Liver (tissue), 9 donors: ENCODE measurements around the gene FGD2. TPM values are rescaled to one million over a fixed set of nuclear protein-coding genes. Genes with fewer than 3 reads are reported as not detected.

ENCODE experiments used
- DNase-seq: peaks from one replicate; pipeline ENCODE4 v3.0.0-alpha.2; 2017; ENCODE audit warnings: low spot score
- H3K27ac ChIP-seq, 2 donors: one replicate each; pipeline ENCODE4 v1.7.0; 2013; ENCODE audit warnings: inconsistent platforms in 2 of 2, low read length in 2 of 2, control low read depth in 1 of 2, low read depth in 1 of 2, mild to moderate bottlenecking in 1 of 2
- H3K27me3 ChIP-seq, 4 donors: one replicate each; pipeline versions ENCODE4 v1.6.1 to v1.7.0; 2013; ENCODE audit warnings: low read length in 3 of 4, inconsistent platforms in 1 of 4, mild to moderate bottlenecking in 1 of 4, moderate library complexity in 1 of 4; ENCODE audit not compliant: control insufficient read depth in 4 of 4, insufficient read depth in 4 of 4
- H3K36me3 ChIP-seq, 4 donors: one replicate each; pipeline versions ENCODE4 v1.6.1 to v1.7.0; 2013; ENCODE audit warnings: low read length in 3 of 4, mild to moderate bottlenecking in 3 of 4, low read depth in 1 of 4, moderate library complexity in 1 of 4; ENCODE audit not compliant: control insufficient read depth in 4 of 4, insufficient read depth in 3 of 4
- H3K4me1 ChIP-seq, 4 donors: one replicate each; pipeline versions ENCODE4 v1.6.1 to v1.7.0; 2013; ENCODE audit warnings: low read length in 3 of 4, mild to moderate bottlenecking in 3 of 4, moderate library complexity in 1 of 4; ENCODE audit not compliant: control insufficient read depth in 4 of 4, insufficient read depth in 4 of 4
- H3K4me3 ChIP-seq, 3 donors: one replicate each; pipeline versions ENCODE4 v1.6.1 to v1.7.0; 2013; ENCODE audit warnings: low read length in 3 of 3, control low read depth in 1 of 3, low read depth in 1 of 3, mild to moderate bottlenecking in 1 of 3
- H3K9ac ChIP-seq, 2 donors: one replicate each; pipeline ENCODE4 v1.7.0; 2013; ENCODE audit warnings: low read length in 2 of 2, mild to moderate bottlenecking in 2 of 2, moderate library complexity in 2 of 2, control low read depth in 1 of 2, low read depth in 1 of 2
- H3K9me3 ChIP-seq, 4 donors: one replicate each; pipeline versions ENCODE4 v1.6.1 to v1.7.0; 2013; ENCODE audit warnings: low read length in 3 of 4; ENCODE audit not compliant: control insufficient read depth in 4 of 4
- ATF3 ChIP-seq: IDR thresholded peaks from 2 replicates; pipeline ENCODE4 v1.6.1; 2016; ENCODE audit warnings: antibody characterized with exemption
- EGR1 ChIP-seq, 2 donors: IDR thresholded peaks; 2 replicates each; pipeline ENCODE4 v1.6.1; 2016 to 2018; ENCODE audit warnings: antibody characterized with exemption in 2 of 2, low read depth in 2 of 2
- FOXA1 ChIP-seq: IDR thresholded peaks from 2 replicates; pipeline ENCODE4 v1.6.1; 2016; ENCODE audit warnings: antibody characterized with exemption
- FOXA2 ChIP-seq: IDR thresholded peaks from 2 replicates; pipeline ENCODE4 v1.6.1; 2016; ENCODE audit warnings: antibody characterized with exemption
- GABPA ChIP-seq, 2 donors: IDR thresholded peaks in 1 of 2; conservative IDR thresholded peaks in 1 of 2; 2 replicates each; pipeline ENCODE4 v1.6.1; 2016; ENCODE audit warnings: antibody characterized with exemption in 2 of 2, mild to moderate bottlenecking in 1 of 2, moderate library complexity in 1 of 2
- HNF4A ChIP-seq, 2 donors: conservative IDR thresholded peaks; 2 replicates each; pipeline ENCODE4 v1.6.1; 2016; ENCODE audit warnings: antibody characterized with exemption in 2 of 2, mild to moderate bottlenecking in 2 of 2
- HNF4G ChIP-seq: IDR thresholded peaks from 2 replicates; pipeline ENCODE4 v1.6.1; 2016; ENCODE audit warnings: antibody characterized with exemption
- JUND ChIP-seq, 2 donors: IDR thresholded peaks; 2 replicates each; pipeline ENCODE4 v1.6.1; 2016; ENCODE audit warnings: antibody characterized with exemption in 2 of 2
- MAX ChIP-seq: IDR thresholded peaks from 2 replicates; pipeline ENCODE4 v1.6.1; 2016; ENCODE audit warnings: antibody characterized with exemption
- NR2F2 ChIP-seq: IDR thresholded peaks from 2 replicates; pipeline ENCODE4 v1.6.1; 2016; ENCODE audit warnings: antibody characterized with exemption
- RAD21 ChIP-seq, 2 donors: IDR thresholded peaks; 2 replicates each; pipeline ENCODE4 v1.6.1; 2016; ENCODE audit warnings: antibody characterized with exemption in 2 of 2, mild to moderate bottlenecking in 2 of 2
- REST ChIP-seq: IDR thresholded peaks from 2 replicates; pipeline ENCODE4 v1.6.1; 2016; ENCODE audit warnings: antibody characterized with exemption, mild to moderate bottlenecking
- RXRA ChIP-seq, 2 donors: IDR thresholded peaks; 2 replicates each; pipeline ENCODE4 v1.6.1; 2017 to 2018; ENCODE audit warnings: antibody characterized with exemption in 2 of 2, mild to moderate bottlenecking in 1 of 2
- TAF1 ChIP-seq: conservative IDR thresholded peaks from 2 replicates; pipeline ENCODE4 v1.6.1; 2016; ENCODE audit warnings: antibody characterized with exemption, mild to moderate bottlenecking
- YY1 ChIP-seq: IDR thresholded peaks from 2 replicates; pipeline ENCODE4 v1.6.1; 2016; ENCODE audit warnings: antibody characterized with exemption, mild to moderate bottlenecking
- ZBTB33 ChIP-seq: IDR thresholded peaks from 2 replicates; pipeline ENCODE4 v1.6.1; 2016; ENCODE audit warnings: antibody characterized with exemption
- WGBS: extraction: QIAGEN DNeasy Blood & Tissue Kit; methylation state at CpG from one replicate; pipeline ENCODE4 v1.1.7; 2013; 5-methylcytosine and 5-hydroxymethylcytosine counted together
- polyA plus RNA-seq, 2 donors: library from polyadenylated mRNA; stranded (reverse) in 1 of 2; unstranded in 1 of 2; fragments of 200-250 nt in 1 of 2; fragments of >200 nt in 1 of 2; fragmentation: Nextera tagmentation in 1 of 2; extraction: Ambion mirVana in 1 of 2; gene quantifications; one replicate each; pipeline versions ENCODE4 v1.2.1 to v1.2.3, GENCODE V29; 2013 to 2015
- total RNA-seq, 2 donors: library from RNA; depleted of rRNA; stranded (reverse); fragments of >200 nt; gene quantifications; one replicate each; pipeline ENCODE4 v1.2.3, GENCODE V29; 2014
- donor health status: healthy.
- donor health status: healthy.
- donor health status: healthy.
- donor health status: healthy.
- donor health status: healthy.

FGD2 gene
- total and polyA plus RNA-seq, 4 donors = 4.6 to 24.4 (median 9.1) TPM

GRCh38 chr6:36958775-36959554, 46.5 kb upstream of the FGD2 start:
- Histone ChIP-seq H3K4me3 (no peak overlapping the region), H3K27me3 (no peaks in the 10 kb centered on the region), H3K27ac (no peak overlapping the region), H3K9me3 (no peaks in the 10 kb centered on the region), H3K4me1 (no peaks in the 10 kb centered on the region), H3K36me3 (no peaks in the 10 kb centered on the region), H3K9ac (no peak overlapping the region)
- DNase-seq = no peak
- no peak for TF ChIP-seq FOXA1
- 82% methylated on average over 44 of the region's 44 CpGs for WGBS

- H3K9me3 ChIP-seq = no peaks in the 10 kb centered on the region
- no peak for TF ChIP-seq ZBTB33
- TF ChIP-seq EGR1 (IDR thresholded peaks at IDR 0.05; ENCODE audit: low read depth in 2 of 2) = no peak
- TF ChIP-seq HNF4A (conservative IDR thresholded peaks at IDR 0.05) = no peak
- TF ChIP-seq REST = no peak
- TF ChIP-seq MAX = no peak
- no peak for TF ChIP-seq RAD21 (IDR thresholded peaks at IDR 0.05)
- no peak for TF ChIP-seq FOXA2
- no peak for TF ChIP-seq TAF1
- TF ChIP-seq YY1 = no peak
- TF ChIP-seq GABPA (IDR thresholded peaks at IDR 0.05 in 1 of 2, conservative IDR thresholded peaks at IDR 0.05 in 1 of 2) = no peak
- TF ChIP-seq FOXA1 = no peak
- TF ChIP-seq NR2F2 = no peak
- TF ChIP-seq JUND (IDR thresholded peaks at IDR 0.05) = no peak
- TF ChIP-seq RXRA (IDR thresholded peaks at IDR 0.05) = no peak
- TF ChIP-seq HNF4G = no peak
- TF ChIP-seq ATF3 = no peak
- H3K4me1 ChIP-seq = no peaks in the 10 kb centered on the region
- 92% methylated on average over 17 of the region's 17 CpGs for WGBS
- H3K27ac ChIP-seq = no peak overlapping the region
- H3K27me3 ChIP-seq = no peaks in the 10 kb centered on the region
- H3K4me3 ChIP-seq = no peak overlapping the region
- H3K9ac ChIP-seq = no peak overlapping the region
- no peak for DNase-seq
- H3K36me3 ChIP-seq = no peaks in the 10 kb centered on the region
Measured at GRCh38 chr6:36959555-36960250, 45.8 kb upstream of the FGD2 start.
